Neural cell (in vitro differentiated cells): ENCODE data around the gene FAM43A. TPM values are rescaled to one million over a fixed set of nuclear protein-coding genes. Genes with fewer than 3 reads are reported as not detected.

Experiments used
- H2AFZ ChIP-seq: fragments of 200-600, 300-800 bp; sonication (generic), shearing (Covaris generic); 2 replicates; pipeline ENCODE4 v1.6.0; 2014; ENCODE audit warnings: low read depth, mild to moderate bottlenecking, antibody characterized with exemption, low read length, moderate library complexity
- H3F3A ChIP-seq: fragments of 200-600 bp; shearing (Covaris generic); 2 replicates; pipeline ENCODE4 v1.6.1; 2016; ENCODE audit warnings: mild to moderate bottlenecking, moderate library complexity, mixed read lengths, antibody characterized with exemption, low read length; ENCODE audit not compliant: insufficient read depth, poor library complexity, severe bottlenecking
- H3K27ac ChIP-seq: fragments of 200-600, 300-800 bp; sonication (generic), shearing (Covaris generic); 2 replicates; pipeline ENCODE4 v1.5.1; 2014; ENCODE audit warnings: mild to moderate bottlenecking, low read length, moderate library complexity
- H3K27me3 ChIP-seq: fragments of 300-800, 200-600 bp; sonication (generic), shearing (Covaris generic); 2 replicates; pipeline ENCODE4 v1.6.0; 2014; ENCODE audit warnings: mild to moderate bottlenecking, low read depth, low read length, moderate library complexity; ENCODE audit not compliant: insufficient read depth
- H3K36me3 ChIP-seq: fragments of 300-800, 200-600 bp; sonication (generic), shearing (Covaris generic); 2 replicates; pipeline ENCODE4 v1.5.1; 2014; ENCODE audit warnings: mild to moderate bottlenecking, antibody characterized with exemption, low read length, moderate library complexity; ENCODE audit not compliant: insufficient read depth
- H3K4me2 ChIP-seq: fragments of 300-800, 200-600 bp; sonication (generic), shearing (Covaris generic); 2 replicates; pipeline ENCODE4 v1.6.0; 2014; ENCODE audit warnings: mild to moderate bottlenecking, low read length
- H3K4me3 ChIP-seq: fragments of 300-800, 200-600 bp; sonication (generic), shearing (Covaris generic); 2 replicates; pipeline ENCODE4 v1.5.1; 2014; ENCODE audit warnings: mild to moderate bottlenecking, low read length, moderate library complexity
- H3K79me2 ChIP-seq: fragments of 200-600 bp; shearing (Covaris generic); replicated peaks from 2 replicates; pipeline ENCODE4 v1.6.0; 2014; ENCODE audit warnings: mild to moderate bottlenecking, low read length, moderate library complexity; ENCODE audit not compliant: insufficient read depth
- H3K9ac ChIP-seq: fragments of 300-800, 200-600 bp; sonication (generic), shearing (Covaris generic); 2 replicates; pipeline ENCODE4 v1.6.1; 2016; ENCODE audit warnings: mild to moderate bottlenecking, low read length, mixed read lengths
- H3K9me2 ChIP-seq: fragments of 200-600 bp; shearing (Covaris generic); 2 replicates; pipeline ENCODE4 v1.6.1; 2016; ENCODE audit warnings: mild to moderate bottlenecking, low read length, mixed read lengths; ENCODE audit not compliant: insufficient read depth
- H3K9me3 ChIP-seq: fragments of 200-600, 300-800 bp; sonication (generic), shearing (Covaris generic); 2 replicates; pipeline ENCODE4 v1.6.1; 2016; ENCODE audit warnings: mild to moderate bottlenecking, mixed run types, low read length, moderate library complexity, mixed read lengths
- H4K20me1 ChIP-seq: fragments of 200-600 bp; shearing (Covaris generic); 2 replicates; pipeline ENCODE4 v1.6.1; 2016; ENCODE audit warnings: mild to moderate bottlenecking, mixed run types; ENCODE audit not compliant: insufficient read depth
- EP300 ChIP-seq: fragments of 450-650 bp; conservative IDR thresholded peaks from 2 replicates; pipeline ENCODE4 v1.6.1; 2014; ENCODE audit warnings: antibody characterized with exemption, mild to moderate bottlenecking, moderate library complexity; ENCODE audit not compliant: poor library complexity, severe bottlenecking
- EZH2 ChIP-seq: fragments of 200-600, 300-800 bp; shearing (Covaris generic), sonication (generic); IDR thresholded peaks from 2 replicates; pipeline ENCODE4 v1.6.1; 2014; ENCODE audit warnings: antibody characterized with exemption, low read length, borderline replicate concordance, mild to moderate bottlenecking; ENCODE audit not compliant: insufficient read depth, poor library complexity, severe bottlenecking
- MXI1 ChIP-seq: fragments of 450-650 bp; conservative IDR thresholded peaks from 2 replicates; pipeline ENCODE4 v1.6.1; 2014; ENCODE audit warnings: antibody characterized with exemption, mild to moderate bottlenecking; ENCODE audit not compliant: poor library complexity, severe bottlenecking
- POLR2AphosphoS5 ChIP-seq: IDR thresholded peaks from 2 replicates; pipeline ENCODE4 v1.6.1; 2012
- RAD21 ChIP-seq: fragments of 450-650 bp; conservative IDR thresholded peaks from 2 replicates; pipeline ENCODE4 v1.6.1; 2014; ENCODE audit warnings: antibody characterized with exemption, mild to moderate bottlenecking, moderate library complexity
- REST ChIP-seq: IDR thresholded peaks from 2 replicates; pipeline ENCODE4 v1.6.1; 2012; ENCODE audit warnings: borderline replicate concordance
- SMC3 ChIP-seq: fragments of 450-650 bp; conservative IDR thresholded peaks from 2 replicates; pipeline ENCODE4 v1.6.1; 2014; ENCODE audit warnings: antibody characterized with exemption, mild to moderate bottlenecking, moderate library complexity; ENCODE audit not compliant: poor library complexity
- TAF1 ChIP-seq: IDR thresholded peaks from 2 replicates; pipeline ENCODE4 v1.6.1; 2012; ENCODE audit warnings: low read depth
- polyA minus RNA-seq: library from RNA; depleted of rRNA, polyadenylated mRNA; stranded (reverse); fragments of >200 nt; gene quantifications from 2 replicates; pipeline ENCODE4 v1.2.3, GENCODE V29; 2014
- polyA plus RNA-seq: library from polyadenylated mRNA; depleted of rRNA; stranded (reverse); fragments of >200 nt; gene quantifications from 2 replicates; pipeline ENCODE4 v1.2.3, GENCODE V29; 2014
- TF ChIP-seq, protein P1 (sequence below): fragments of 450-650 bp; IDR thresholded peaks from 2 replicates; pipeline ENCODE4 v1.5.1; 2014; ENCODE audit warnings: antibody characterized with exemption, mild to moderate bottlenecking, moderate library complexity; ENCODE audit not compliant: poor library complexity, severe bottlenecking

FAM43A gene, protein sequence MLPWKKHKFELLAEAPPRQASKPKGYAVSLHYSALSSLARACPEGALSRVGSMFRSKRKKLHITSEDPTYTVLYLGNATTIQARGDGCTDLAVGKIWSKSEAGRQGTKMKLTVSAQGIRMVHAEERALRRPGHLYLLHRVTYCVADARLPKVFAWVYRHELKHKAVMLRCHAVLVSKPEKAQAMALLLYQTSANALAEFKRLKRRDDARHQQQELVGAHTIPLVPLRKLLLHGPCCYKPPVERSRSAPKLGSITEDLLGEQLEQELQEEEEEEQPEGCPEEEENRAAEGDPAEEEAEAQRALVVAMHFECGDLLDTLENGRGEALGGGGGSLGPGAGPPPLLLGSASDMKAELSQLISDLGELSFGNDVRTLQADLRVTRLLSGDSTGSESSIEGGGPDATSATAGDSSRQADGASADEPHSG
- polyA plus RNA-seq (0.59 and 0.82 TPM in 2 replicates), polyA minus RNA-seq (1.2 TPM in 2 replicates)

- peaks cover 58% of the 10 kb centered on the region for H3K27me3 ChIP-seq
- no peak within 1 kb of the TSS for H3K27ac ChIP-seq
- no peaks in the 10 kb centered on the region for H3K79me2 ChIP-seq
- peak within 1 kb of the TSS; percentile 1 for H2AFZ ChIP-seq
- H3K4me3 ChIP-seq: peak within 1 kb of the TSS; percentile 74
- H3K9ac ChIP-seq: peak within 1 kb of the TSS; percentile 36
- H3K9me2 ChIP-seq: no peaks in the 10 kb centered on the region
- no peaks in the 10 kb centered on the region for H3F3A ChIP-seq
- TF ChIP-seq RAD21: peak; percentile 24
- no peak for TF ChIP-seq SMC3
- TF ChIP-seq, protein P1, sequence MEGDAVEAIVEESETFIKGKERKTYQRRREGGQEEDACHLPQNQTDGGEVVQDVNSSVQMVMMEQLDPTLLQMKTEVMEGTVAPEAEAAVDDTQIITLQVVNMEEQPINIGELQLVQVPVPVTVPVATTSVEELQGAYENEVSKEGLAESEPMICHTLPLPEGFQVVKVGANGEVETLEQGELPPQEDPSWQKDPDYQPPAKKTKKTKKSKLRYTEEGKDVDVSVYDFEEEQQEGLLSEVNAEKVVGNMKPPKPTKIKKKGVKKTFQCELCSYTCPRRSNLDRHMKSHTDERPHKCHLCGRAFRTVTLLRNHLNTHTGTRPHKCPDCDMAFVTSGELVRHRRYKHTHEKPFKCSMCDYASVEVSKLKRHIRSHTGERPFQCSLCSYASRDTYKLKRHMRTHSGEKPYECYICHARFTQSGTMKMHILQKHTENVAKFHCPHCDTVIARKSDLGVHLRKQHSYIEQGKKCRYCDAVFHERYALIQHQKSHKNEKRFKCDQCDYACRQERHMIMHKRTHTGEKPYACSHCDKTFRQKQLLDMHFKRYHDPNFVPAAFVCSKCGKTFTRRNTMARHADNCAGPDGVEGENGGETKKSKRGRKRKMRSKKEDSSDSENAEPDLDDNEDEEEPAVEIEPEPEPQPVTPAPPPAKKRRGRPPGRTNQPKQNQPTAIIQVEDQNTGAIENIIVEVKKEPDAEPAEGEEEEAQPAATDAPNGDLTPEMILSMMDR: peak; percentile 49
- no peak for TF ChIP-seq EZH2
- no peak for TF ChIP-seq REST
- TF ChIP-seq MXI1: peak; percentile 39
- peak within 1 kb of the TSS; percentile 73 for H3K4me2 ChIP-seq
- no peaks in the 10 kb centered on the region for H3K9me3 ChIP-seq
- H4K20me1 ChIP-seq: no peaks in the 10 kb centered on the region
- no peaks in the 10 kb centered on the region for H3K36me3 ChIP-seq
Observed at GRCh38 chr3:194685718-194686413, at the start of gene FAM43A. Gene FAM43A (plus strand): TSS chr3:194685883. CDS start chr3:194686827, 944 bp downstream.

- no peaks in the 10 kb centered on the region for H3F3A ChIP-seq
- H3K4me2 ChIP-seq: no peak overlapping the region
- no peak overlapping the region for H3K9ac ChIP-seq
- no peak overlapping the region for H3K4me3 ChIP-seq
- H3K79me2 ChIP-seq: no peaks in the 10 kb centered on the region
- no peaks in the 10 kb centered on the region for H4K20me1 ChIP-seq
- no peaks in the 10 kb centered on the region for H3K36me3 ChIP-seq
- H2AFZ ChIP-seq: no peak overlapping the region
- no peak for TF ChIP-seq MXI1
- no peak for TF ChIP-seq SMC3
- TF ChIP-seq EP300: no peak
- no peak for TF ChIP-seq REST
- no peak for TF ChIP-seq EZH2
- TF ChIP-seq, protein P1: no peak
- no peak for TF ChIP-seq POLR2AphosphoS5
- no peak for TF ChIP-seq TAF1
- TF ChIP-seq RAD21: no peak
- H3K27ac ChIP-seq: no peak overlapping the region
- H3K9me2 ChIP-seq: no peaks in the 10 kb centered on the region
- no peaks in the 10 kb centered on the region for H3K9me3 ChIP-seq
- H3K27me3 ChIP-seq: no peaks in the 10 kb centered on the region
Observed at GRCh38 chr3:194637066-194637465, 48.6 kb upstream of the FAM43A start.
